NCI-H446 (cell line): ENCODE measurements around the gene AAMP.
A peak's percentile ranks its signal among the peaks of the same experiment; 100 is the strongest.
"Not testable (repeated sequence)": the region's sequence is repeated elsewhere in the genome, so short reads cannot be mapped to it uniquely, and the experiment has no call there.

Experiments
- DNase-seq, 2 experiments: peaks; one replicate each; lab custom pipeline; 2025; lab: John Stamatoyannopoulos, UW

AAMP gene

GRCh38 chr2:218269900-218270720 is at the start of gene AAMP, which contains the start of gene PNKD:
Gene AAMP (minus strand): TSS chr2:218270137. CDS start chr2:218270086, 51 bp downstream.
Gene PNKD (plus strand): TSS chr2:218270519. CDS start chr2:218270536, 17 bp downstream.
- peak; percentile 98 to 99 for DNase-seq

- no peak for DNase-seq
Measured at GRCh38 chr2:218318241-218318640, 48.3 kb upstream of the AAMP start.

GRCh38 chr2:218317835-218318234 is 47.9 kb upstream of the AAMP start:
- DNase-seq: no peak

- no peak for DNase-seq
Measured at GRCh38 chr2:218317303-218317630, 47.3 kb upstream of the AAMP start.

- no peak for DNase-seq
Measured at GRCh38 chr2:218315397-218315796, 45.5 kb upstream of the AAMP start.

- not testable (repeated sequence) for DNase-seq
Measured at GRCh38 chr2:218314764-218315163, 44.8 kb upstream of the AAMP start.

GRCh38 chr2:218313356-218313755 is 43.4 kb upstream of the AAMP start:
- no peak for DNase-seq

- DNase-seq: no peak
Measured at GRCh38 chr2:218312267-218312756, 42.4 kb upstream of the AAMP start.

- DNase-seq: not testable (repeated sequence)
Measured at GRCh38 chr2:218311541-218312266, 41.8 kb upstream of the AAMP start.

GRCh38 chr2:218310853-218311540 is 41.1 kb upstream of the AAMP start:
- no peak for DNase-seq

GRCh38 chr2:218307415-218308090 is 37.6 kb upstream of the AAMP start:
- no peak for DNase-seq

- DNase-seq: no peak
Measured at GRCh38 chr2:218306184-218306920, 36.4 kb upstream of the AAMP start.

GRCh38 chr2:218305383-218305782 is 35.4 kb upstream of the AAMP start:
- no peak for DNase-seq

- peak; percentile 33 to 82 for DNase-seq
Measured at GRCh38 chr2:218301176-218301819, 31.4 kb upstream of the AAMP start.

- DNase-seq: no peak
Measured at GRCh38 chr2:218300141-218300540, 30.2 kb upstream of the AAMP start.

GRCh38 chr2:218298314-218298875 is 28.5 kb upstream of the AAMP start:
- DNase-seq: no peak

- no peak for DNase-seq
Measured at GRCh38 chr2:218296847-218297246, 26.9 kb upstream of the AAMP start.

- no peak for DNase-seq
Measured at GRCh38 chr2:218296200-218296599, 26.3 kb upstream of the AAMP start.

- DNase-seq: no peak
Measured at GRCh38 chr2:218295029-218295428, 25.1 kb upstream of the AAMP start.

- no peak for DNase-seq
Measured at GRCh38 chr2:218294430-218295022, 24.6 kb upstream of the AAMP start.
